ENCODE measurements around the gene IL6R.
A peak's percentile ranks its signal among the peaks of the same experiment; 100 is the strongest.
"Not testable (repeated sequence)": the region's sequence is repeated elsewhere in the genome, so short reads cannot be mapped to it uniquely, and the experiment has no call there.

The IL6R gene

DNA sequence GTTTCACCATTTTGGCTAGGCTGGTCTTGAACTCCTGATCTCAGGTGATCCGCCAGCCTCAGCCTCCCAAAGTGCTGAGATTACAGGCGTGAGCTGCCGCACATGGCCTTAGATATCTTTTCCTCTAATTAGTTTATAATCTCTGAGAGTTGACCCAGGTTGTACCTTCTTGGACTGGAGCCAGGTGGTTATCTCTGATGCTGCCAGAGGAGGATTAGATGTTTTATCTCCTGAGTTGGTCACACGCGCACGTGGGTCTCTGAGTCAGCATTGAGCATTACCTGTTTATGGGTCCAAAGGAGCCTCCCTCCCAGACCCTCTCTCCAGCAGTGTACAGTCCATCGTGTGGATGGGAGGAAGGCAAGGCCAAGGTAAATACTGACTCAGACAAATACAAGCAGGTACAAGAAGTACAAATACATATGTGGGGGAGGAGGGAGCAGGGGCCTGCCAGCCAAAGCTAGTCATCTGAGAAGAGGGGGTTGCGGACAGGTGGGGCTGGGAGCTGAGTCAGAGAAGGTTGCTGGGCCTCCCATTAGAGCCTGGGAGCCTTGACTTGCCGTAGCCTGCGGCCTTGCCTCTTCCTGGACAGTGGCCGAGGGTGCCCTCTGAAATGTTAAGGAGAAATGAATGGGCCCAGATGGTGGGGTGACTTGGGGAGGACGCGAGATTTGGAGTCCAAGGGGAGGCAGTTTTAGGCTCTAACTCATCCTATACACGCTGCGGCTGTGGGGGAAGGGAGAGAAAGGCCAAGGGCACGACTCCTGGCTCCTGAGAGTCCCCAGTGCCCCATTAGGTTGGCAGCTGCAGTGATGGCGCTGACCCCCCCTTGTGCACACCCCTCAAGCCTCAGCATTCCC is 13.1 kb downstream of the IL6R start:
- no peaks in the 10 kb centered on the region for H3K9me3 Mint-ChIP-seq
- DNase-seq, result no peak
- peak overlapping the region; percentile 85 to 97 for H3K27ac Mint-ChIP-seq
- H3K4me1 Mint-ChIP-seq, result peaks cover 75% of the 10 kb centered on the region
- H3K27me3 Mint-ChIP-seq, result no peaks in the 10 kb centered on the region
- ATAC-seq, result no peak
- H3K4me3 Mint-ChIP-seq, result peak overlapping the region; percentile 64 to 80

DNA sequence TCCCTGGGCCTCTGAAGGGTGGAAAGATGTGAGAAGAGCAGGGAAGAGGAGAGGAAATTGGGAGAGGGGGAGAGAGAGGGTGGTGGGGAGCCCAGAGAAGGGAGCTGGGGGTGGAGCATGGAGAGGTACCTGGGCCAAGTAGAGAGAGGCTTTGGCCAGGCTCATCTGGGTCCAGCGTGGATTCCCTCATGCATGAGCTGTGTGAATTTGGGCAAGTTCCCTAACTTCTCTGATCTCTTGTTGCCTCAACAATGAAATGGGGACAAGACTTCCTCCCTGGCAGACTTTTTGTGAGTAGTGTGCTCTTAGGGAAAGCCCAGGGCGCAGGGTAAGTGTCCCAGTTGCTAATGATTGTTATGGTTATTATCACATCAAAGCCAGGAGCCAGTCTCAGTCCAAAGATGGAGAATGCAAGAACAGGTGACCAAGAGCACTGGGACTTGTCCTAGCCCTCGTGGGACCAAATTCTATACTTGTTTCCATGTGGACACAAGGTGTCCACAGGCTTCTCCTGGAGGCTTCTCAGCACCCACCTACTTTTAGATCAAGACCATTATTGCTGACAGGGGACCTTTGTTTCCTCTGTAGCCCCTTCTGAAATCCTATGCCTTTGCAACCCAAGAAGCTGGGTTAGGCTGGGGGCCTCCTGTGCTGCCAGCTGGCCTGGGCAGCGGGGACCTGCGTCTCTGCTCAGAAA is 13.9 kb downstream of the IL6R start:
- DNase-seq (no peak), ATAC-seq (no peak)
- H3K4me1 Mint-ChIP-seq, result peaks cover 77% of the 10 kb centered on the region
- peak overlapping the region; percentile 75 to 80 for H3K4me3 Mint-ChIP-seq
- H3K27ac Mint-ChIP-seq, result peak overlapping the region; percentile 94 to 97
- H3K9me3 Mint-ChIP-seq, result no peaks in the 10 kb centered on the region
- no peaks in the 10 kb centered on the region for H3K27me3 Mint-ChIP-seq

DNA sequence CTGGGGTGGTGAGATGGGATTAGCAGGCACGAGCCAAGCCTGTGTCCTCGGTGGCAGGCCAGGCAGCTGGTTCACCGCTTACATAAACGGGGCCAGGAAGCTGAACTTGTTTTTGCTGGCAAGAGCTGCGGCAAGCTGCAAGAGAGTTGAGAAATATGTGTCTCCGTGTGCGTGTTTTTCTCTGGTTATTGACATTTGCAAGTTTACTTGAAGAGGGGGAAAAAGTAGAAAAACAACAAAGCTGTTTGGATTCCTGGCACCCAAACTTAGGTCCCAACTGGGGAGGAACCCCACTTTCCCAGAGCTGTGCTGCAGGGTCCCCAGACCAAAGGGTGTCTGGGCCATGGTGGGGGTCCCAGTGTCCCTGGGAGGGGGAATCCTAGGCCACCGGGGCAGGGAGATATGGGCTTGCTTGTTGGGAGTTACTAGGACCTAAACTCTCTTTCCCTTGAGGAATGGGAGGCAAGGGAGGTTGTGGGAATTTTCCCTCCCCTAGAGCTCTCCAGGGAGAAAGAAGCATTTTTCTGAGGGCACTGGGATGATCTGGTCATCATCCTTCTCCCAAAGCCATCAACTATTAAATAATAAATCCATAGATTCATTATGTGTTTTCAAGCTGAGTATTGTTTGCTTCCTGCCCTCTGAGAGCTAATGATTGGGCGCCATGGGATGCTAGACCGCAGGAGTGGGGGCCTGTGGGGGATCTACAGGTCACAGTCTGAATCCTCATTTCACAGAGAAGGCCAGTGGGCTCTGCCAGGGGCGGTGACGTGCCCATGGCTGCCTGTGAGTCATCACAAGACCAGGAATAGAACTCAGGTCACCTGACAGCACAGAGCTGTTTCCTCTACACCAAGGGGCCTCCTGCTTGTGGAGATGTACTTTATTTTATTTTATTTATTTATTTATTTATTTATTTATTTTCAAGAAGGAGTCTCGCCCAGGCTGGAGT is 14.8 kb downstream of the IL6R start:
- Mint-ChIP-seq H3K9me3 (no peaks in the 10 kb centered on the region), H3K4me1 (peaks cover 84% of the 10 kb centered on the region), H3K4me3 (peak overlapping the region; percentile 75 to 80), H3K27me3 (no peaks in the 10 kb centered on the region), H3K27ac (peak overlapping the region; percentile 94 to 96)
- ATAC-seq (peak; percentile 89), DNase-seq (peak; percentile 33 to 72)

DNA sequence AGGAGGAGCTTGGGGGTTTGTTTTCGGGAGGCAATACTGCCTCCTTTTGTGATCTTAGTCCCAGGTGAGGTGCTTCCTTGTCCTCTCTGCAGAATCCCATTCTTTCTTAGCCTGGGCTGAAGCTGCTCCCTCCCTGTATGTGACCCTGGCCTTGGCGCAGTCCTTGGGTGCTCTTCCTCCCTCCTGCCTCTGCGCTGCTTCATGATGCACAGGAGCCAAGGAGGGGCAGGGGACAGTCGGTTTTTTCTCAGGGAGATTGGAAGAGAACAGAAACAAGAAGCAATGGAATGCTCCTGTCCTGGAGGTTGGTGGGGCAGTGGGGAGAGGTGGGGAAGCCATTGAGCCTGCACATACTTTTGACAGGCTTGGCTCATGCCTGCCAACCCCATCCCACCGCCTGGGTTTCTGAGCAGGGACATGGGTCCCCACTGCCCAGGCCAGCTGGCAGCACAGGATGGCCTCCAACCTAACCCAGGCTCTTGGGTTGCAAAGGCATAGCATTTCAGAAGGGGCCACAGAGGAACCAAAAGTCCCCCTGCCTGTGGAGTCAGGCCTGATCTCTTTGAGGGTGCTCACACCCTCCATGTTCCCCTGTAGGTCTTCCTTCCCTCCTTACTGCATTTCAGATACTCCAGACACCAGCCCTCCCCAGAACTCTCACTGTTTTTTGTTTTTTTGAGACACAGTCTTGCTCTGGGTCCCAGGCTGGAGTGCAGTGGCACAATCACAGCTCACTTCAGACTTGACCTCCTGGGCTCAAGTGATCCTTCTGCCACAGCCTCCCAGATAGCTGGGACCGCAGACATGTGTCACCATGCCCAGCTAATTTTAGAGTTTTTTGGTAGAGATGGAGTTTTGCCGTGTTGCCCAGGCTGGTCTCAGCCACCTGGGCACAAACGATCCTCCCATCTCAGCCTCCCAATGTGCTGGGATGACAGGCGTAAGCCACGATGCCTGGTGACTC is 16.1 kb downstream of the IL6R start:
- H3K27ac Mint-ChIP-seq, result no peak overlapping the region
- no peaks in the 10 kb centered on the region for H3K27me3 Mint-ChIP-seq
- no peak for DNase-seq
- no peak for ATAC-seq
- H3K9me3 Mint-ChIP-seq, result no peaks in the 10 kb centered on the region
- H3K4me3 Mint-ChIP-seq, result peak overlapping the region; percentile 12 to 39
- H3K4me1 Mint-ChIP-seq, result peaks cover 94% of the 10 kb centered on the region

- peaks cover 92% of the 10 kb centered on the region for H3K4me1 Mint-ChIP-seq
- not testable (repeated sequence) for DNase-seq, ATAC-seq, H3K27ac Mint-ChIP-seq, H3K4me3 Mint-ChIP-seq, H3K27me3 Mint-ChIP-seq, H3K9me3 Mint-ChIP-seq
These were observed 16.9 kb downstream of the IL6R start for GRCh38 chr1:154422049-154422448.

- Mint-ChIP-seq H3K9me3 (no peaks in the 10 kb centered on the region), H3K4me1 (peaks cover 92% of the 10 kb centered on the region), H3K27me3 (no peaks in the 10 kb centered on the region), H3K27ac (peak overlapping the region in 1 of 2 donors; percentile 30), H3K4me3 (no peak overlapping the region)
- ATAC-seq, result no peak
- DNase-seq, result no peak
These were observed 17.4 kb downstream of the IL6R start for GRCh38 chr1:154422521-154422920.

DNA sequence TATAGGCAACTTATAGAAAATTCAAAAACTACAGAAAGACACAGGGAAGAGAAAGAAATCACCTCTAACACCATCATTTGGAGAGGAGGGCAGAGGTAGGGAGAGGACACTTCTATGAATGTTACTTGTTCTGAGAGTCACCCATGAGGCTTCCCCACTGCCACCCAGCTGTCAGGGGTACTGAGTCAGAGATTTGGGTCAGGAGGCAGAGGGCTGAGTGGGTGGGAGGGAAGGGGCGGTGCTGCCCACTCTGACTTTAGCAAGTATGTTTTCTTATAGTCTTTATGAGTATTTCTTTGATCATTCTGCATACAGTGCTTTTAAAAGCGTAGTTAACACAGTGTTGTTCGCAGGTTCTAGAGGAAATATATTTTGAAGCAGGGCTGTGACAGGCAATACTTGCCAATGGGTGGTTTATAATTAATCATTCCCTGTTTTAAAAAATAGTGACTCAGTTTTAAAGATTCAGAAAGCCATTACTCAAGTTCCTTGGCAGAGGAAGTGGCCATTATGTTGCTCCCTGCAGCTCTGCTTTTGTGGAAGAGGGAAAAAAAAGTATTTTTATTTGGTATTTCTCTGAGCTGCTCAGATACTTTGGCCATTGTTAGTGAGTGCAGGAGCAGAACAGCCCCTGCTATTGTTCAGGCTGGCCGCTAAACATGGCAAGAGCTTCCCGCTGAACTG is 18.3 kb downstream of the IL6R start:
- Mint-ChIP-seq H3K4me3 (peak overlapping the region in 1 of 2 donors; percentile 10), H3K27ac (peak overlapping the region in 1 of 2 donors; percentile 85), H3K9me3 (no peaks in the 10 kb centered on the region), H3K4me1 (peaks cover 85% of the 10 kb centered on the region), H3K27me3 (no peaks in the 10 kb centered on the region)
- DNase-seq (no peak), ATAC-seq (no peak)

DNA sequence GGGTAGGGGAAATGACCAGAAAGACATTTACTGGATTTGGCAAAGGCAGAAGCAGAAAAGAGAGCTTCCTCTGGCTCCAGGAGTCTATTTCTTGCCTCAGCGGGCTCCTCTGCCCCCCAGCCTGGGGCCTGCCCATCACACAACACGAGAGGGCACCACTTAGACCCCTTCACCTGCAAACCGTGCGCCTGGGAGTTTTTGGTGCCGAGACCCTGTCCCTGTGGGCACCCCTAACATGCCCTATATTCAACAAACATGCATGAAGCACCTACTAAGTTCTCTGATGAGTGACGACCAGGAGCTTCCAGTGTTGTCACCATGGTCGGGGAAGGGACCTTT is 18.8 kb downstream of the IL6R start:
- peaks cover 79% of the 10 kb centered on the region for H3K4me1 Mint-ChIP-seq
- H3K4me3 Mint-ChIP-seq, result no peak overlapping the region
- H3K27ac Mint-ChIP-seq, result peak overlapping the region in 1 of 2 donors; percentile 85
- no peaks in the 10 kb centered on the region for H3K27me3 Mint-ChIP-seq
- H3K9me3 Mint-ChIP-seq, result no peaks in the 10 kb centered on the region
- DNase-seq, result no peak
- no peak for ATAC-seq

DNA sequence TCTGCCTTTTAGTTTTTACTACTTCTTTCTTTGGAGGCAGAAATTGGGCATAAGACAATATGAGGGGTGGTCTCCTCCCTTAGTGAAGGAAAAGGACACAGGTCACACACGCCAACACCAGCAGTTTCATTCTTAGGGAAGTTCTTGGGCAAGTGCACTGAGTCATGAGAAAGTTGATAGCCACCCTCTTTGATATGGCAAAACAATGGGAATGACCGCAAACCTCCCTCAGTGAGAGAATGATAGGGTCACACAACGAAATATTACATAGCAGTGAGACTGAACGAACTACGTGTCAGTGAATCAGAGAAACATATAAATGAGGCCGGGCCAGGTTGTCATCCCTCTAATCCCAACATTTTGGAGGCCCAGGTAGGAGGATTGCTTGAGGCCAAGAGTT is 20.0 kb downstream of the IL6R start:
- Mint-ChIP-seq H3K27me3 (no peaks in the 10 kb centered on the region), H3K9me3 (no peaks in the 10 kb centered on the region), H3K4me1 (peaks cover 71% of the 10 kb centered on the region), H3K4me3 (no peak overlapping the region), H3K27ac (no peak overlapping the region)
- ATAC-seq, result no peak
- no peak for DNase-seq

DNA sequence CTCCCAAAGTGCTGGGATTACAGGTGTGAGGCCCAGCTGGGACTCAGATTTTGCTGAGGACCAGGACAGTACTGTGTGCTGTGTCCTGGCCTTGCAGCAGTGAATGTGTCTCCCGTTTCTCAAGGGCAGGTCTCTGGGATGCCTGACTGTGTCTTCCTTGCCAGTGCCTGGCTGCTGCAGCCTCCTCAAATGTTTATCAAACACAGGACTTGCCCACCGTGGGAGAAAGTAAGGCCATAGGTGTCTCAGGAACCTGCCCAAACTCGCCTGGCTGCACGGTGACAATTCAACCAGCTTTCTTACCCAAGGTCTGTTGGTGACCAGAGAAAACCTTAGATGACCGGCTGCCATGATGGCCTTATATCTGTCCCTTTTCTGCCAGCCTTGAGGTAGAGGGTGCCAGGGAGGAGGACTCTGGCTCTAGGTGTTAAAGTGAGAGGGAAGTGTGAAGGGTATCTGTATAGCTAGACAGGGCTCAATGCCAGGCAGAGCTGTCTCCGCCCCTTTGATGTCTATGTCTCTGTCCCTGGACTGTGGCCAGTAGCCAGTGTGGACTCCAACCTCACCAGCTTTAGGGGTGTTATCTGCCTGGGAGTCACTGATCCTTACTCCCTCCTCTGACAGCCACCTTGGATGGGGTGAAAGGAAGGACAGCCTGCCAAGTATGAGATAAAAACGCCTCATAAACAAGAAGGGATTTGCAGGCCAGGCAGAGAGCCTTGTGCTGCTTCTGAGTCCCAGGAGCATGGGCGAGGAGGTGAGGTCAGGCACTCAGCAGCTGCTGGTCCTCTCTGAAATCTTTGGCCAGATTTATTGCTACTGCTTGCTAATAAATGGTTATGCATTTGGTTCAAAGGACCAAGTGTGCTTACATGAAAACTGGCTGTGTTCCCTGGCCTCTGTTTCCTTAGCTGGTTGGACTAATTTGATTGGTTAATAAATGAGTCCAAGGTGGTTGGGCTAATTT is 22.3 kb downstream of the IL6R start:
- Mint-ChIP-seq H3K4me3 (no peak overlapping the region), H3K4me1 (peaks cover 71% of the 10 kb centered on the region), H3K9me3 (no peaks in the 10 kb centered on the region), H3K27me3 (no peaks in the 10 kb centered on the region), H3K27ac (peak overlapping the region in 1 of 2 donors; percentile 6)
- no peak for DNase-seq
- no peak for ATAC-seq

GRCh38 chr1:154429118-154429517 is 24.0 kb downstream of the IL6R start:
- Mint-ChIP-seq H3K4me3 (no peak overlapping the region), H3K4me1 (peaks cover 66% of the 10 kb centered on the region), H3K27ac (peak overlapping the region in 1 of 2 donors; percentile 43), H3K9me3 (no peaks in the 10 kb centered on the region), H3K27me3 (no peaks in the 10 kb centered on the region)
- no peak for ATAC-seq
- DNase-seq, result no peak

DNA sequence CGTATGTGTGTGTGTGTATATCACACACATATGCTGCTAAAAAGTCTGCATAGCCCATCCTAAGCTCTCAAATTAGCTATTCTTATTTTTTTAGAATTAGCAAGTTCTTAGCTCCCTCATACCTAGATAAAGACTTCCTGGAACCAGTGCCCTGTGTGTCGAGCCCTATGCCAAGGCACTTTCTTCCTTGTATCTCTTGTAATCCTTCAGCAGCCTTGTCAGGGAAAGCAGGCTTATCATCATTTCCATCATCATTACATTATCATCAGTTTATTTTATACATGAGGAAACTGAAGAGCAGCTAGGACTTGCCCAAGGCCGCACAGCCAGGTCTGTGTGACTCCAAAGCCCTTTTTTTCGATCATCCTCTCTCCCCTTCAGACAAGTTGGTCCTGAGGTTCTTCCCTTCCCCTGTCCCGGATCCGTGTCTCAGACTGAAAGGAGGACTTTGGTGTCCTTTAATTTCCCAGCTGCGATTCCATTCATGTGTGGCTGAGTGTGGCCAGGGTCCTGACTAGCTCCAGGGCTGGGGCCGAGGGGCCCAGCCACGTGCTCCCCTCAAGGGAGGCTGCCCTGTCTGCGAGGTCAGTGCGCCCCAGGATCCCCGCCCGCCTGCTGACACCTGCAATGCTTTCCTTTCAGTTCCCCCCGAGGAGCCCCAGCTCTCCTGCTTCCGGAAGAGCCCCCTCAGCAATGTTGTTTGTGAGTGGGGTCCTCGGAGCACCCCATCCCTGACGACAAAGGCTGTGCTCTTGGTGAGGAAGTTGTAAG is 24.9 kb downstream of the IL6R start:
- no peak for ATAC-seq
- H3K9me3 Mint-ChIP-seq, result no peaks in the 10 kb centered on the region
- no peak overlapping the region for H3K4me3 Mint-ChIP-seq
- peaks cover 58% of the 10 kb centered on the region for H3K4me1 Mint-ChIP-seq
- H3K27me3 Mint-ChIP-seq, result no peaks in the 10 kb centered on the region
- H3K27ac Mint-ChIP-seq, result peak overlapping the region; percentile 5 to 23
- no peak for DNase-seq

- ATAC-seq (no peak), DNase-seq (no peak)
- peaks cover 56% of the 10 kb centered on the region for H3K4me1 Mint-ChIP-seq
- no peaks in the 10 kb centered on the region for H3K27me3 Mint-ChIP-seq
- H3K27ac Mint-ChIP-seq, result no peak overlapping the region
- no peak overlapping the region for H3K4me3 Mint-ChIP-seq
- H3K9me3 Mint-ChIP-seq, result no peaks in the 10 kb centered on the region
These were observed 25.8 kb downstream of the IL6R start for GRCh38 chr1:154430903-154431302.
